Ishikawa (cell line): ENCODE measurements around the gene CXCR4.

ENCODE experiments used
- CEBPB ChIP-seq: IDR thresholded peaks from 2 replicates; pipeline ENCODE4 v1.6.1; 2012
- CREB1 ChIP-seq: IDR thresholded peaks from 2 replicates; pipeline ENCODE4 v1.6.1; 2012; ENCODE audit warnings: low read depth
- EGR1 ChIP-seq: IDR thresholded peaks from 2 replicates; pipeline ENCODE4 v1.6.1; 2012
- EP300 ChIP-seq: IDR thresholded peaks from 2 replicates; pipeline ENCODE4 v1.6.1; 2012; ENCODE audit warnings: borderline replicate concordance
- FOXM1 ChIP-seq: IDR thresholded peaks from 2 replicates; pipeline ENCODE4 v1.6.1; 2012; ENCODE audit warnings: low read depth, borderline replicate concordance
- MAX ChIP-seq: IDR thresholded peaks from 2 replicates; pipeline ENCODE4 v1.6.1; 2012
- NFIC ChIP-seq: IDR thresholded peaks from 2 replicates; pipeline ENCODE4 v1.6.1; 2012
- RAD21 ChIP-seq: IDR thresholded peaks from 2 replicates; pipeline ENCODE4 v1.6.1; 2012; ENCODE audit warnings: low read depth
- REST ChIP-seq: IDR thresholded peaks from 2 replicates; pipeline ENCODE4 v1.6.1; 2012; ENCODE audit warnings: low read depth, mild to moderate bottlenecking
- TAF1 ChIP-seq: IDR thresholded peaks from 2 replicates; pipeline ENCODE4 v1.6.1; 2012; ENCODE audit warnings: low read depth, mild to moderate bottlenecking
- TCF12 ChIP-seq: IDR thresholded peaks from 2 replicates; pipeline ENCODE4 v1.6.1; 2012; ENCODE audit warnings: low read depth
- TEAD4 ChIP-seq: IDR thresholded peaks from 2 replicates; pipeline ENCODE4 v1.6.1; 2012
- USF1 ChIP-seq: IDR thresholded peaks from 2 replicates; pipeline ENCODE4 v1.6.1; 2012
- YY1 ChIP-seq: IDR thresholded peaks from 2 replicates; pipeline ENCODE4 v1.6.1; 2012; ENCODE audit warnings: low read depth
- ZBTB7A ChIP-seq: IDR thresholded peaks from 2 replicates; pipeline ENCODE4 v1.6.1; 2012; ENCODE audit warnings: low read depth

CXCR4 gene

GRCh38 chr2:136067897-136068580, 49.9 kb downstream of the CXCR4 start:
- TF ChIP-seq TCF12 (no peak), NFIC (no peak), MAX (no peak), TEAD4 (no peak), REST (no peak), ZBTB7A (no peak), FOXM1 (no peak), EP300 (no peak), RAD21 (no peak), TAF1 (no peak)

- no peak for TF ChIP-seq RAD21
- no peak for TF ChIP-seq MAX
These were observed 50.5 kb downstream of the CXCR4 start for GRCh38 chr2:136067459-136067858.

- TF ChIP-seq TAF1 (no peak), TEAD4 (no peak), TCF12 (no peak), EGR1 (no peak), USF1 (no peak), YY1 (no peak), REST (no peak), EP300 (no peak), ZBTB7A (no peak), CEBPB (no peak), RAD21 (no peak), NFIC (no peak), FOXM1 (no peak), CREB1 (no peak), MAX (no peak)
These were observed 52.0 kb downstream of the CXCR4 start for GRCh38 chr2:136065907-136066306.

- no peak for TF ChIP-seq MAX
- no peak for TF ChIP-seq TAF1
- TF ChIP-seq TCF12: no peak
- no peak for TF ChIP-seq FOXM1
- no peak for TF ChIP-seq YY1
- TF ChIP-seq REST: no peak
- no peak for TF ChIP-seq TEAD4
- TF ChIP-seq CREB1: no peak
- no peak for TF ChIP-seq EP300
- no peak for TF ChIP-seq CEBPB
- TF ChIP-seq EGR1: no peak
- TF ChIP-seq RAD21: no peak
These were observed 52.6 kb downstream of the CXCR4 start for GRCh38 chr2:136065384-136065783.
